A549 (cell line): ENCODE results near the gene DCLK1. TPM values are rescaled to one million over a fixed set of nuclear protein-coding genes. Genes with fewer than 3 reads are reported as not detected.

Source experiments
- ATAC-seq, 2 experiments: fragments of 200-7000 bp in 1 of 2; fragments of >200 bp in 1 of 2; cut with Nextera tagmentation in 1 of 2; cut with Tn5 transposase in 1 of 2; 3 replicates each; pipeline versions ENCODE4 v1.8.0 to v1.9.1; 2018 to 2020; ENCODE audit warnings: mild to moderate bottlenecking in 1 of 2, moderate library complexity in 1 of 2
- CTCF ChIA-PET: fragments of 300-600 bp; sonication (Branson Sonifier 250); formaldehyde crosslinking; extraction: SDS; loops from one replicate; lab custom pipeline; 2021; ENCODE audit warnings: antibody characterized with exemption, inconsistent platforms; lab: Yijun Ruan, JAX
- POLR2A ChIA-PET: fragments of 350-600 bp; formaldehyde crosslinking; extraction: SDS; loops from one replicate; lab custom pipeline; 2021; ENCODE audit warnings: antibody characterized with exemption, inconsistent platforms; lab: Yijun Ruan, JAX
- DNase-seq, 2 experiments: peaks; one replicate each; pipeline versions ENCODE4 v3.0.0 to v3.0.0-alpha.2; 2011 to 2016; ENCODE audit warnings: low read depth in 1 of 2, low spot score in 1 of 2
- FAIRE-seq: peaks from 2 replicates; lab custom pipeline; 2011; peaks lifted over from hg19 to GRCh38; lab: Jason Lieb, UNC
- H3K27ac ChIP-seq, 2 experiments: fragments of >200 bp; sonication (Bioruptor Twin); formaldehyde crosslinking; 3 replicates each; pipeline ENCODE4 v1.5.1; 2016 to 2017
- H3K4me1 ChIP-seq: fragments of >200 bp; sonication (Bioruptor Twin); formaldehyde crosslinking; 3 replicates; pipeline ENCODE4 v1.6.1; 2016
- H3K4me2 ChIP-seq: fragments of >200 bp; sonication (Bioruptor Twin); formaldehyde crosslinking; 3 replicates; pipeline ENCODE4 v1.6.1; 2016
- H3K4me3 ChIP-seq: fragments of >200 bp; sonication (Bioruptor Twin); formaldehyde crosslinking; 3 replicates; pipeline ENCODE4 v1.5.1; 2016
- H3K9me3 ChIP-seq: fragments of >200 bp; sonication (Bioruptor Twin); formaldehyde crosslinking; 3 replicates; pipeline ENCODE4 v1.6.1; 2016
- BHLHE40 ChIP-seq: IDR thresholded peaks from 2 replicates; pipeline ENCODE4 v1.6.1; 2012; ENCODE audit warnings: low read depth, low read length, inconsistent platforms
- CHD4 ChIP-seq: fragments of 200-600 bp; sonication (generic); IDR thresholded peaks from 2 replicates; pipeline ENCODE4 v1.6.1; 2016; ENCODE audit warnings: antibody characterized with exemption, mild to moderate bottlenecking, borderline replicate concordance
- EHMT2 ChIP-seq: fragments of 200-600 bp; sonication (generic); IDR thresholded peaks from 2 replicates; pipeline ENCODE4 v1.6.1; 2016; ENCODE audit warnings: antibody characterized with exemption, low read depth, mild to moderate bottlenecking, moderate library complexity
- FOSB ChIP-seq: fragments of 250-450 bp; sonication (Bioruptor Pico); IDR thresholded peaks from 2 replicates; pipeline ENCODE4 v1.5.0; 2020; ENCODE audit warnings: mild to moderate bottlenecking, moderate library complexity
- HOXB13 ChIP-seq: fragments of 250-450 bp; sonication (Bioruptor Pico); IDR thresholded peaks from 2 replicates; pipeline ENCODE4 v1.5.0; 2020; ENCODE audit warnings: low read depth, mild to moderate bottlenecking, moderate library complexity
- HOXB5 ChIP-seq: fragments of 250-450 bp; sonication (Bioruptor Pico); IDR thresholded peaks from 2 replicates; pipeline ENCODE4 v1.5.0; 2020; ENCODE audit warnings: mild to moderate bottlenecking, moderate library complexity
- NFE2L2 ChIP-seq: fragments of 150-350 bp; conservative IDR thresholded peaks from 2 replicates; pipeline ENCODE4 v1.6.1; 2014; ENCODE audit warnings: low read length
- NR3C1 ChIP-seq: fragments of >200 bp; sonication (Bioruptor Twin); formaldehyde crosslinking; IDR thresholded peaks from 3 replicates; pipeline ENCODE4 v1.6.1; 2017
- PHF8 ChIP-seq: fragments of 200-600 bp; sonication (generic); IDR thresholded peaks from 2 replicates; pipeline ENCODE4 v1.6.1; 2016; ENCODE audit warnings: low read depth, mild to moderate bottlenecking, antibody characterized with exemption, moderate library complexity, borderline replicate concordance
- POLR2AphosphoS2 ChIP-seq: conservative IDR thresholded peaks from 2 replicates; pipeline ENCODE4 v1.6.1; 2012; ENCODE audit warnings: low read length, improper control_type of control experiment, inconsistent platforms
- RFX5 ChIP-seq: fragments of 450-650 bp; IDR thresholded peaks from 2 replicates; pipeline ENCODE4 v1.7.1; 2014; ENCODE audit warnings: antibody characterized with exemption, mild to moderate bottlenecking, moderate library complexity
- RNF2 ChIP-seq: fragments of 200-600 bp; sonication (generic); IDR thresholded peaks from 2 replicates; pipeline ENCODE4 v1.6.1; 2016; ENCODE audit warnings: low read depth, mild to moderate bottlenecking, antibody characterized with exemption, moderate library complexity, borderline replicate concordance
- SREBF2 ChIP-seq: fragments of 450-650 bp; IDR thresholded peaks from 2 replicates; pipeline ENCODE4 v1.6.1; 2014; ENCODE audit warnings: mild to moderate bottlenecking, moderate library complexity
- ZFP36 ChIP-seq: fragments of 450-650 bp; IDR thresholded peaks from 2 replicates; pipeline ENCODE4 v1.6.1; 2014; ENCODE audit warnings: borderline replicate concordance; ENCODE audit not compliant: partially characterized antibody
- ZNF302 ChIP-seq: fragments of 250-450 bp; sonication (Bioruptor Pico); IDR thresholded peaks from 2 replicates; pipeline ENCODE4 v1.9.0; 2021; ENCODE audit warnings: inconsistent platforms, mild to moderate bottlenecking, moderate library complexity
- WGBS: methylation state at CpG from one replicate; pipeline ENCODE4 v1.1.6; 2017; ENCODE audit errors: missing lambda C conversion rate; 5-methylcytosine and 5-hydroxymethylcytosine counted together
- polyA plus RNA-seq, 4 experiments: library from polyadenylated mRNA; depleted of rRNA in 3 of 4; stranded (reverse); fragments of >200 nt; fragmentation: RNase III in 1 of 4; extraction: RNeasy Plus Mini Kit Qiagen cat#74134 plus additional on column Dnase treatment in 1 of 4; gene quantifications; 2 replicates in 3 of 4; 3 replicates in 1 of 4; pipeline ENCODE4 v1.2.3, GENCODE V29; 2011 to 2017
- TF ChIP-seq, protein P1 (sequence below): fragments of >200 bp; sonication (Bioruptor Twin); formaldehyde crosslinking; IDR thresholded peaks from 2 replicates; pipeline ENCODE4 v1.6.1; 2016
- TF ChIP-seq, protein P2 (sequence below): fragments of >200 bp; sonication (Bioruptor Twin); formaldehyde crosslinking; IDR thresholded peaks from 3 replicates; pipeline ENCODE4 v1.5.1; 2016
- TF ChIP-seq, protein P3 (sequence below): fragments of 450-650 bp; IDR thresholded peaks from 2 replicates; pipeline ENCODE4 v1.6.1; 2014; ENCODE audit warnings: antibody characterized with exemption
- TF ChIP-seq, protein P4 (sequence below): IDR thresholded peaks from 2 replicates; pipeline ENCODE4 v1.6.1; 2012

Gene DCLK1
- polyA plus RNA-seq, 2 of the 4 experiments (the other 2 are of a cell fraction): 0.13 to 0.21 TPM

DNA sequence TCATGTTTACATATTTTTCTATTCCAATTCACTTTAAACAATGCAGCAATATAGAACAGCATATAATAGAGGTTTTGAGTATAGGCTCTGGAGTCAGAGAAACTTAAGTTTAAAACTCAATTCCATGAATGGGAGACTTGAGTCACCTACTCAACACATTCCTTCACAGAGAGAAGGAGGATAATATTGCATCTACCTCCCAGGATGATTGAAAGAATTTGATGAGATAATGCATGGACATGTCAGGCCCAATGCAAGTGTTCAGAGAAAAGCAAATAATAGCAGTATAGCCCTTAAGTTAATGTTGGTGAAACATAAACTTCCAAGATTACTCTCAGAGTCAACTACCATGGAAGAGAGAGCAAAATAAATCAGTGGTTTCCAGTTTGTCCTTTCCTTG, 170.2 kb downstream of the DCLK1 start:
- no peak for TF ChIP-seq CHD4
- TF ChIP-seq PHF8: no peak
- TF ChIP-seq, protein P1, sequence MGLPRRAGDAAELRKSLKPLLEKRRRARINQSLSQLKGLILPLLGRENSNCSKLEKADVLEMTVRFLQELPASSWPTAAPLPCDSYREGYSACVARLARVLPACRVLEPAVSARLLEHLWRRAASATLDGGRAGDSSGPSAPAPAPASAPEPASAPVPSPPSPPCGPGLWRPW: no peak
- TF ChIP-seq ZNF302 (CRISPR knock-in tag): no peak
- TF ChIP-seq, protein P2, sequence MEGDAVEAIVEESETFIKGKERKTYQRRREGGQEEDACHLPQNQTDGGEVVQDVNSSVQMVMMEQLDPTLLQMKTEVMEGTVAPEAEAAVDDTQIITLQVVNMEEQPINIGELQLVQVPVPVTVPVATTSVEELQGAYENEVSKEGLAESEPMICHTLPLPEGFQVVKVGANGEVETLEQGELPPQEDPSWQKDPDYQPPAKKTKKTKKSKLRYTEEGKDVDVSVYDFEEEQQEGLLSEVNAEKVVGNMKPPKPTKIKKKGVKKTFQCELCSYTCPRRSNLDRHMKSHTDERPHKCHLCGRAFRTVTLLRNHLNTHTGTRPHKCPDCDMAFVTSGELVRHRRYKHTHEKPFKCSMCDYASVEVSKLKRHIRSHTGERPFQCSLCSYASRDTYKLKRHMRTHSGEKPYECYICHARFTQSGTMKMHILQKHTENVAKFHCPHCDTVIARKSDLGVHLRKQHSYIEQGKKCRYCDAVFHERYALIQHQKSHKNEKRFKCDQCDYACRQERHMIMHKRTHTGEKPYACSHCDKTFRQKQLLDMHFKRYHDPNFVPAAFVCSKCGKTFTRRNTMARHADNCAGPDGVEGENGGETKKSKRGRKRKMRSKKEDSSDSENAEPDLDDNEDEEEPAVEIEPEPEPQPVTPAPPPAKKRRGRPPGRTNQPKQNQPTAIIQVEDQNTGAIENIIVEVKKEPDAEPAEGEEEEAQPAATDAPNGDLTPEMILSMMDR: no peak
- no peak for TF ChIP-seq EHMT2
- TF ChIP-seq HOXB5 (CRISPR knock-in tag): no peak
- TF ChIP-seq, protein P3, sequence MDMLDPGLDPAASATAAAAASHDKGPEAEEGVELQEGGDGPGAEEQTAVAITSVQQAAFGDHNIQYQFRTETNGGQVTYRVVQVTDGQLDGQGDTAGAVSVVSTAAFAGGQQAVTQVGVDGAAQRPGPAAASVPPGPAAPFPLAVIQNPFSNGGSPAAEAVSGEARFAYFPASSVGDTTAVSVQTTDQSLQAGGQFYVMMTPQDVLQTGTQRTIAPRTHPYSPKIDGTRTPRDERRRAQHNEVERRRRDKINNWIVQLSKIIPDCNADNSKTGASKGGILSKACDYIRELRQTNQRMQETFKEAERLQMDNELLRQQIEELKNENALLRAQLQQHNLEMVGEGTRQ: no peak
- TF ChIP-seq BHLHE40: no peak
- TF ChIP-seq FOSB (CRISPR knock-in tag): no peak
- TF ChIP-seq ZFP36: no peak
- TF ChIP-seq NR3C1: no peak
- no peak for TF ChIP-seq SREBF2
- no peak for TF ChIP-seq NFE2L2
- TF ChIP-seq RFX5: no peak
- Histone ChIP-seq H3K9me3 (peaks cover 3% of the 10 kb centered on the region; the same call in 1 of the 3 replicates), H3K4me2 (no peak overlapping the region), H3K4me3 (no peak overlapping the region), H3K4me1 (peaks cover 5% of the 10 kb centered on the region; the same call in 2 of the 3 replicates), H3K27ac (no peak overlapping the region)
- no peak for DNase-seq
- CTCF ChIA-PET: interaction anchor here (1.0 to 1.4 kb wide), 4 partner anchors 14 to 143 kb away, joined by 3 to 4 read pairs (median 3); no protein-coding TSS in a partner anchor
- no peak for ATAC-seq
- no peak for FAIRE-seq
- POLR2A ChIA-PET: no interaction called here

DNA sequence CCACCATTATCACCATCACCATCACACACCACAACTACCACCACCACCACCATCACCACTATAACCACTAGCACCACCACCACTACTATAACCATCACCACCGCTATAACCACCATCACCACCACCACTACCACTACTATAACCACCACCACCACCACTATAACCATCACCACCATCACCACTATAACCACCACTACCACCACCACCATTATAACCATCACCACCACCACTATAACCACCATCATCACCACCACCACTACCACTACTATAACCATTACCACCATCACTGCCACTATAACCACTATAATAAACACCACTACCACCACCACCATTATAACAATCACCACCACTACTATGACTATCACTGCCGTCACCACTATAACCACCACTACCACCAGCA, 173.2 kb downstream of the DCLK1 start:
- H3K4me3 ChIP-seq: no peak overlapping the region
- CTCF ChIA-PET: no interaction called here
- ATAC-seq: peak in 1 of 2 experiments; percentile 71; a peak in 1 of 6 replicates

More for the DNA sequence above, 173.2 kb downstream of the DCLK1 start:
- no peaks in the 10 kb centered on the region for H3K4me1 ChIP-seq
- POLR2A ChIA-PET: no interaction called here
- no peak for DNase-seq
- H3K27ac ChIP-seq: no peak overlapping the region
- WGBS: 70% methylated on average over 2 of the region's 2 CpGs
- TF ChIP-seq, protein P4, sequence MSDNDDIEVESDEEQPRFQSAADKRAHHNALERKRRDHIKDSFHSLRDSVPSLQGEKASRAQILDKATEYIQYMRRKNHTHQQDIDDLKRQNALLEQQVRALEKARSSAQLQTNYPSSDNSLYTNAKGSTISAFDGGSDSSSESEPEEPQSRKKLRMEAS: no peak
- TF ChIP-seq RNF2: no peak
- TF ChIP-seq, protein P2: no peak
- TF ChIP-seq RFX5: no peak
- TF ChIP-seq PHF8: no peak
- TF ChIP-seq HOXB13 (CRISPR knock-in tag): no peak
- no peak for TF ChIP-seq SREBF2
- TF ChIP-seq POLR2AphosphoS2: no peak
- peak; percentile 87 for FAIRE-seq
- peaks cover 3% of the 10 kb centered on the region; the same call in 1 of the 3 replicates for H3K9me3 ChIP-seq
- H3K4me2 ChIP-seq: no peak overlapping the region
